SK-N-SH treated with all-trans-retinoic acid at 6 μM for 48 hours (cell line): Measurements from ENCODE around the gene SPCS2.
A peak's percentile ranks its signal among the peaks of the same experiment; 100 is the strongest.

Source experiments
- ATAC-seq: fragments of 200-7000 bp; cut with Tn5 transposase; 3 replicates; pipeline ENCODE4 v1.9.1; 2020; ENCODE audit warnings: mild to moderate bottlenecking, moderate library complexity
- ARNTL ChIP-seq: fragments of 450-650 bp; formaldehyde crosslinking; IDR thresholded peaks from 2 replicates; pipeline ENCODE4 v1.5.0; 2020; ENCODE audit warnings: low read depth, mild to moderate bottlenecking, moderate library complexity, borderline replicate concordance
- BACH2 ChIP-seq: fragments of 250-450 bp; sonication (Bioruptor Pico); IDR thresholded peaks from 2 replicates; pipeline ENCODE4 v1.9.0; 2021; ENCODE audit warnings: mild to moderate bottlenecking, borderline replicate concordance
- CSDC2 ChIP-seq: fragments of 250-450 bp; sonication (Bioruptor Pico); IDR thresholded peaks from 2 replicates; pipeline ENCODE4 v1.5.0; 2020; ENCODE audit warnings: mild to moderate bottlenecking, moderate library complexity
- ESRRG ChIP-seq: fragments of 250-450 bp; sonication (Bioruptor Pico); IDR thresholded peaks from 2 replicates; pipeline ENCODE4 v1.6.1; 2021; ENCODE audit warnings: mild to moderate bottlenecking
- GLIS3 ChIP-seq: fragments of 250-450 bp; sonication (Bioruptor Pico); IDR thresholded peaks from 2 replicates; pipeline ENCODE4 v1.5.0; 2020; ENCODE audit warnings: mild to moderate bottlenecking, moderate library complexity
- OSR1 ChIP-seq: fragments of 250-450 bp; sonication (Bioruptor Pico); IDR thresholded peaks from 2 replicates; pipeline ENCODE4 v1.8.0; 2022; ENCODE audit warnings: moderate library complexity, mild to moderate bottlenecking, inconsistent platforms
- PPARA ChIP-seq: fragments of 250-450 bp; sonication (Bioruptor Pico); IDR thresholded peaks from 2 replicates; pipeline ENCODE4 v1.5.0; 2020; ENCODE audit warnings: mild to moderate bottlenecking, borderline replicate concordance
- RARB ChIP-seq: fragments of 250-450 bp; sonication (Bioruptor Pico); IDR thresholded peaks from 2 replicates; pipeline ENCODE4 v1.8.0; 2021; ENCODE audit warnings: mild to moderate bottlenecking, moderate library complexity
- SNAI2 ChIP-seq: fragments of 250-450 bp; sonication (Bioruptor Pico); IDR thresholded peaks from 2 replicates; pipeline ENCODE4 v1.5.0; 2020; ENCODE audit warnings: mild to moderate bottlenecking, moderate library complexity
- TOX ChIP-seq: fragments of 250-450 bp; sonication (Bioruptor Pico); IDR thresholded peaks from 2 replicates; pipeline ENCODE4 v1.8.0; 2021; ENCODE audit warnings: mild to moderate bottlenecking, moderate library complexity, borderline replicate concordance
- ZC3H10 ChIP-seq: fragments of 250-450 bp; sonication (Bioruptor Pico); IDR thresholded peaks from 2 replicates; pipeline ENCODE4 v1.5.1; 2021; ENCODE audit warnings: mild to moderate bottlenecking, moderate library complexity
- ZFP3 ChIP-seq: fragments of 250-450 bp; sonication (Bioruptor Pico); IDR thresholded peaks from 2 replicates; pipeline ENCODE4 v1.5.0; 2020; ENCODE audit warnings: mild to moderate bottlenecking, moderate library complexity
- ZFP30 ChIP-seq: fragments of 450-650 bp; formaldehyde crosslinking; IDR thresholded peaks from 2 replicates; pipeline ENCODE4 v1.5.0; 2022; ENCODE audit warnings: mild to moderate bottlenecking, moderate library complexity
- ZNF70 ChIP-seq: fragments of 450-650 bp; formaldehyde crosslinking; IDR thresholded peaks from 2 replicates; pipeline ENCODE4 v1.5.0; 2020; ENCODE audit warnings: mild to moderate bottlenecking, moderate library complexity
- ZNF8 ChIP-seq: fragments of 450-650 bp; formaldehyde crosslinking; IDR thresholded peaks from 2 replicates; pipeline ENCODE4 v1.5.0; 2020; ENCODE audit warnings: mild to moderate bottlenecking, moderate library complexity
- TF ChIP-seq, protein P1 (sequence below): fragments of 250-450 bp; sonication (Bioruptor Pico); IDR thresholded peaks from 2 replicates; pipeline ENCODE4 v1.8.0; 2021; ENCODE audit warnings: low read depth, mild to moderate bottlenecking, moderate library complexity, borderline replicate concordance
- TF ChIP-seq, protein P2 (sequence below): fragments of 250-450 bp; sonication (Bioruptor Pico); IDR thresholded peaks from 2 replicates; pipeline ENCODE4 v1.5.0; 2020; ENCODE audit warnings: mild to moderate bottlenecking, moderate library complexity
- TF ChIP-seq, protein P3 (sequence below): fragments of 250-450 bp; sonication (Bioruptor Pico); IDR thresholded peaks from 2 replicates; pipeline ENCODE4 v1.8.0; 2020; ENCODE audit warnings: mild to moderate bottlenecking, moderate library complexity, borderline replicate concordance

Gene SPCS2

DNA sequence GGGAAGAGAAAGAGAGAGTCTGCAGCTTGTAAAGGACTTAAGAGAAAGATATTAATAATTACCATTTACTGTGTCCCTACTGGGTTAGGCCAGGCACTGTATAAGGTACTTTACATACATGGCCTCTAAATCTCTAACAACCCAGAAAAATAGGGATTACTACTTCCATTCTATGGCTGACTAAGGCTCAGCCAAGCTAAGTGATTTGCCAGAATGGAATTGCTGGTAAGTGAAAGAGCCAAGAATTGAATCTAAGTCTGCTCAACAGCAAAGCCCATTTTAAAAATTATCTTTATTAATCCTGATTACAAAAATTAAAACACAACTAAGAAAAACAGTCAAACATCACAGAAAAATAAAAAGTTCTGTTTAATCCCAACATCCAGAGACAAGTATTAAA is 21.6 kb upstream of the SPCS2 start (continued):
- TF ChIP-seq, protein P1, sequence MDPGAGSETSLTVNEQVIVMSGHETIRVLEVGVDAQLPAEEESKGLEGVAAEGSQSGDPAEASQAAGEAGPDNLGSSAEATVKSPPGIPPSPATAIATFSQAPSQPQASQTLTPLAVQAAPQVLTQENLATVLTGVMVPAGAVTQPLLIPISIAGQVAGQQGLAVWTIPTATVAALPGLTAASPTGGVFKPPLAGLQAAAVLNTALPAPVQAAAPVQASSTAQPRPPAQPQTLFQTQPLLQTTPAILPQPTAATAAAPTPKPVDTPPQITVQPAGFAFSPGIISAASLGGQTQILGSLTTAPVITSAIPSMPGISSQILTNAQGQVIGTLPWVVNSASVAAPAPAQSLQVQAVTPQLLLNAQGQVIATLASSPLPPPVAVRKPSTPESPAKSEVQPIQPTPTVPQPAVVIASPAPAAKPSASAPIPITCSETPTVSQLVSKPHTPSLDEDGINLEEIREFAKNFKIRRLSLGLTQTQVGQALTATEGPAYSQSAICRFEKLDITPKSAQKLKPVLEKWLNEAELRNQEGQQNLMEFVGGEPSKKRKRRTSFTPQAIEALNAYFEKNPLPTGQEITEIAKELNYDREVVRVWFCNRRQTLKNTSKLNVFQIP (CRISPR knock-in tag), result no peak
- TF ChIP-seq RARB (CRISPR knock-in tag) (no peak), PPARA (CRISPR knock-in tag) (no peak)

DNA sequence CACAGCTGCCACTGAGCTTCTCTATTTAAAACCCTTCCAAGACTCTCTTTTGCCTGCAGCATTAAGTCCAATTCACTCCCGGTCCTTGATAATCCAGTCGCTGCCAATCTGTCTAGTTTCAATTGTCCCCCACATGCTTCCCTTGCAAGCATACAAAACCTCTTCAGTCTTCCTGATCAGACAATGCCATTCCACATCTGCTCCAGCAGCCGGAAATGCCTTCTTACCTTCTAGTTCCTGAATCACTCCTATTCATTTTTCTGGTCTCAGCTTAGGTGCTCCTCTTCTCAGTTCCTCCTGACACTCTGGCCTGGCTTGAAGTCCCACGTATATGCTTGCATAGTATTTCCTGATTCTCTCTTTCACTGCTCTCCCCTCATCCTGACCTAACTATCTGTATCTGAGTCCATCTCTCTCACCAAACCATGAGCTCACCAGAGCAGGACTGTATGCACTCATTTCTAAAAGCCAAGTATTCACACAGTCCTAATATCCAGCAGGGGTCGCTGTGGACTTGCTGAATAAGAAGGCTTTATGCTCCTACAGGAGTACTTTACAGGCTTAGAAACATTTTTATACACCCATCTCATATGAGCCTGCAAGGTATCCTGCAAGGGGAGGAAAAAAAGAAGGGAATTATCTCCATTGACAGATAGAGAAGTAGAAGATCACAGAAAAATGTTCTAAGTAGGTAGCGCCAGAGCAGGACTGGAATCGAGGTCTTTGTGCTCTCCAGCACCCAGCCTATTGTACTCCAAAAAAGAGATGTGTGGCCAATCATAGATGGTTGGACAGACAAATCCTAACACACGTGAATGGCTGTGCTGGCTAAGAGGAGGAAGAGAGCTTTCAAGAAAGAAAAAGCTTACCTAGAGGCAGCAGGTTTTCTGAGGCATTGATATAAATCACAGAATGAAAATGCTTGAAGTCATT is 19.4 kb upstream of the SPCS2 start:
- ATAC-seq, result peak; percentile 97
- TF ChIP-seq ZNF8 (no peak), SNAI2 (no peak), CSDC2 (CRISPR knock-in tag) (no peak), ARNTL (CRISPR knock-in tag) (no peak), ZFP3 (no peak), GLIS3 (no peak), ZFP30 (CRISPR knock-in tag) (no peak), BACH2 (CRISPR knock-in tag) (no peak), TOX (CRISPR knock-in tag) (no peak), OSR1 (CRISPR knock-in tag) (no peak), ESRRG (CRISPR knock-in tag) (no peak), ZNF70 (no peak), ZC3H10 (no peak), RARB (CRISPR knock-in tag) (no peak)
- TF ChIP-seq, protein P1 (CRISPR knock-in tag), result no peak
- TF ChIP-seq, protein P2, sequence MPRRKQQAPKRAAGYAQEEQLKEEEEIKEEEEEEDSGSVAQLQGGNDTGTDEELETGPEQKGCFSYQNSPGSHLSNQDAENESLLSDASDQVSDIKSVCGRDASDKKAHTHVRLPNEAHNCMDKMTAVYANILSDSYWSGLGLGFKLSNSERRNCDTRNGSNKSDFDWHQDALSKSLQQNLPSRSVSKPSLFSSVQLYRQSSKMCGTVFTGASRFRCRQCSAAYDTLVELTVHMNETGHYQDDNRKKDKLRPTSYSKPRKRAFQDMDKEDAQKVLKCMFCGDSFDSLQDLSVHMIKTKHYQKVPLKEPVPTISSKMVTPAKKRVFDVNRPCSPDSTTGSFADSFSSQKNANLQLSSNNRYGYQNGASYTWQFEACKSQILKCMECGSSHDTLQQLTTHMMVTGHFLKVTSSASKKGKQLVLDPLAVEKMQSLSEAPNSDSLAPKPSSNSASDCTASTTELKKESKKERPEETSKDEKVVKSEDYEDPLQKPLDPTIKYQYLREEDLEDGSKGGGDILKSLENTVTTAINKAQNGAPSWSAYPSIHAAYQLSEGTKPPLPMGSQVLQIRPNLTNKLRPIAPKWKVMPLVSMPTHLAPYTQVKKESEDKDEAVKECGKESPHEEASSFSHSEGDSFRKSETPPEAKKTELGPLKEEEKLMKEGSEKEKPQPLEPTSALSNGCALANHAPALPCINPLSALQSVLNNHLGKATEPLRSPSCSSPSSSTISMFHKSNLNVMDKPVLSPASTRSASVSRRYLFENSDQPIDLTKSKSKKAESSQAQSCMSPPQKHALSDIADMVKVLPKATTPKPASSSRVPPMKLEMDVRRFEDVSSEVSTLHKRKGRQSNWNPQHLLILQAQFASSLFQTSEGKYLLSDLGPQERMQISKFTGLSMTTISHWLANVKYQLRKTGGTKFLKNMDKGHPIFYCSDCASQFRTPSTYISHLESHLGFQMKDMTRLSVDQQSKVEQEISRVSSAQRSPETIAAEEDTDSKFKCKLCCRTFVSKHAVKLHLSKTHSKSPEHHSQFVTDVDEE, result no peak
- TF ChIP-seq, protein P3, sequence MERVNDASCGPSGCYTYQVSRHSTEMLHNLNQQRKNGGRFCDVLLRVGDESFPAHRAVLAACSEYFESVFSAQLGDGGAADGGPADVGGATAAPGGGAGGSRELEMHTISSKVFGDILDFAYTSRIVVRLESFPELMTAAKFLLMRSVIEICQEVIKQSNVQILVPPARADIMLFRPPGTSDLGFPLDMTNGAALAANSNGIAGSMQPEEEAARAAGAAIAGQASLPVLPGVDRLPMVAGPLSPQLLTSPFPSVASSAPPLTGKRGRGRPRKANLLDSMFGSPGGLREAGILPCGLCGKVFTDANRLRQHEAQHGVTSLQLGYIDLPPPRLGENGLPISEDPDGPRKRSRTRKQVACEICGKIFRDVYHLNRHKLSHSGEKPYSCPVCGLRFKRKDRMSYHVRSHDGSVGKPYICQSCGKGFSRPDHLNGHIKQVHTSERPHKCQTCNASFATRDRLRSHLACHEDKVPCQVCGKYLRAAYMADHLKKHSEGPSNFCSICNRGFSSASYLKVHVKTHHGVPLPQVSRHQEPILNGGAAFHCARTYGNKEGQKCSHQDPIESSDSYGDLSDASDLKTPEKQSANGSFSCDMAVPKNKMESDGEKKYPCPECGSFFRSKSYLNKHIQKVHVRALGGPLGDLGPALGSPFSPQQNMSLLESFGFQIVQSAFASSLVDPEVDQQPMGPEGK (CRISPR knock-in tag), result no peak

DNA sequence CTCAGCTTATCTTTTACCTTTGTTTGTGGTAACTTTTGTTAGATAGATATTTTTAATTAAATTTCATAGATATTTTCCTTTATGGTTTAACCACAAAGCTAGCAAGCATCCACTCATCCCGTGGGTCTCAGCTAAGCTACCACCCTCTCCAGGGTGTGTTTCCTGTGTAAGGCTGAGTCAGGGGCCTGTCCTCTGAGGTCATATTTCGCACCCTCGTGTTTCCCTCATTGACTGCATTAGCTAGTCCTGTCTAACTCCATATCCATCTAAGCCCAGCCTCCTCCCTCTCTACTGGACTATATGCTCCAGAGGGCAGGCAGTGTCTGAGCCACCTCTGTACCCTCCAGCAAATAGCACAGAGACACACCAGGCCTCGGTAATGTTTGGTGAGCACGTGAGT is 16.9 kb upstream of the SPCS2 start:
- TF ChIP-seq, protein P2, result no peak
- no peak for TF ChIP-seq ZNF70
- peak; percentile 46; the same call in 2 of the 3 replicates for ATAC-seq
